NOMO-1 treated with dmso at 0.1 percent for 144 hours (cell line): ENCODE data around the gene DNAJC18.

Experiments
- DNase-seq: peaks from one replicate; lab custom pipeline; 2025; ENCODE audit not compliant: unreplicated experiment; lab: John Stamatoyannopoulos, UW

The DNAJC18 gene

DNA sequence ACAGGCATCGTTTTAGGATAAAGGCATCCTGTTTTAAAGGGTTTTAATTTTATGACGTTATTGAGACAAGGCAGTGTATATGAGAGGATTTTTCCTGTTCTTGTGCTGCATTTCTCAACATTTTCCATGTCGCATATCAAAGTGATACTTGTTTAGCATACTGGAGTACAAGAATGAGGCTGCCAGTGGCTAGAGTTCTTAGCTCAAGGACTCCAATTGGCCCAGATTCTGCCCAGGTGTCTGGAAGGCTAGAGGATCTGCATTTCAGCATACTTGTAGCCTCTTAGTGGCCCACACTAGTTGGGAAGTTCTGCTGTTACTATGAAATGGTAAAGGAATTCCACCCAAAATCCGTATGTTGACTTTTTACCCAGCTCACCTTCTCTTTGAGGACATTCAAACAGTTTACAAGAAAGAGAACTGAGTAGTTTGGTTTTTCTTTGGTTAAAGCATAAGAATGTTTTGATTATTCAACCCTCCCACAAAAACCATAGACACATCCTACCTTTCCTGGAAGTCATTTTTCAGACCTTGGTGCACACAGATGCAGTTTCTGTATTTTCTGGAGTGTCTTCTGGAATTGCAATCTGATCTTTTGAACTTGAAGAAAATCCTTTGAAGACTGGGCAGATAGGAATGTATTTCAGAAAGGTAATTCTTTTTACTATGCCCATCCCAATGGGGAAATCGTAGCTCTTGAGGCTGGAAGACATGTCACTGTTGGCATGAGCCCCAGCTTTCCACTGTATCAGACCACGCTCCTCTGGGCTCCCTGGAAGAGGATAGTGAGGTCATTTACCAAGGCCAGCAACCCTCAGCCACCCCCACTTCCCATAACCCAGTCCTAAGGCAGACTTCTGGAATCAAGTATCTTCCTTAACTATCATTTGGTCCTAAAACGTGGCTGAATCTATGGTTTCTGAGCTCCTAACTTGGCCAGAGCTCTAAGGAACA, 67.6 kb downstream of the DNAJC18 start:
- no peak for DNase-seq

DNA sequence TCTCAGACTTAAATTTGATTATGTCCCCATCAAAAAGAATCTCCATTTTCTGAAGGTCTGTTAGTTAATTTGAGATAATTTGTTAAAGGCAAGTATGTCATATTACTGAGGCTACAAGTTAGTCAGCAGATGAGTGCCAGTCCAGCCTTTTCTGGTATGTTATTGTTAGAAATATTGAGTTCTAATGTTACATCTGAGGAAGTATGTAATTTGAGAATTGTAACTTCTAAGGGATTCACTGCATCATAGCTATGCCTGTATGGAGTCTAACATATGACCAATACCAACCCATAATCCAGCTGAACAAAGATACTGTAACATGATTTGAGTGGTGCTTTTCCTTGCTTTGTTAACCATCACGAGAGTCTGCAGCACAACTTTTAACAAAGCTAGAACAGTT, 70.1 kb downstream of the DNAJC18 start:
- DNase-seq = no peak

DNA sequence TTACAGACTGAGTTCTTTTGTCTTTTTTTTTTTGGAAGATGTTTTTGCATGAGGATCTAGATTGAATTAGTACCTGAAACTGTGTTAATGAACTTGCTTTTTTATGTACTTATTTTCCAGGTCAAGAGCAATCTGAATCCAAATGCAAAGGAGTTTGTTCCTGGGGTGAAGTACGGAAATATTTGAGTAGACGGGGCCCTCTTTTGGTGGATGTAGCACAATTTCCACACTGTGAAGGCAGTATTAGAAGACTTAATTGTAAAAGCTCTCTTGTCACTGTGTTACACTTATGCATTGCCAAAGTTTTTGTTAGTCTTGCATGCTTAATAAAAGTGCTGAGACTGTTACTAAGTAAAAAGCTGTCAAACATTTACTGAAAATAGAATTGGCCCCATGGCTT, 70.7 kb downstream of the DNAJC18 start:
- DNase-seq = no peak

DNA sequence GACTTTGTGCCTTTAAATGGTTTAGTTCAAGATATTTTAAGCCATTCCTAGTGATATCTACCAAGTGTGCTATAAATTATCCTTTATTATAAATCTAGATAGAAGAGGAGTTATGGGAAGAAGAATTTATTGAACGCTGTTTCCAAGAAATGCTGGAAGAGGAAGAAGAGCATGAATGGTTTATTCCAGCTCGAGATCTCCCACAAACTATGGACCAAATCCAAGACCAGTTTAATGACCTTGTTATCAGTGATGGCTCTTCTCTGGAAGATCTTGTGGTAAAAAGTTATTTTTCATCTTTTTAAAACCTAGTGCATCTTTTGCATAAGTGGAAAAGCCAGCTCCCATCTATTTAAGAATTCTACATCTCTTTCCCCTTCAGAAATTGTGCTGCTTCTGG, 74.9 kb downstream of the DNAJC18 start:
- DNase-seq = no peak

DNA sequence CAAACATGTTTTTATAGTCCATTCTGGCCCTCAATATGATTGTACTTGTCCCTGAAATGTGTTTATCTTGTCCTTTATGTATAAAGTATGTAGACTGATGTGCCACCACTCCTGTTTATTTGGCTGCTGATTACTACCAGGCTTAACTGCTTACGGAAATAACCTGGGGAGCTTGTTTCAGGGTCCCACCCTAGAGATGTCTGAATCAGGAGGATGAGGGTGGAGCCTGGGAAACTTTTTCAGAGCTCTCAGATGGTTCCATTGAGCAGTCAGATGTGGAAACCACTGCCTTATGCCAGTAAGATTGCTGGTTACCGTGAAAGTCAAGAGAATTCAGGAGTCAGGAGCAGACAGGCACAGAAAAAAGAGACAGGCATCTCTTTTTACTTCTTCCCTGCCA, 75.4 kb downstream of the DNAJC18 start:
- no peak for DNase-seq

DNA sequence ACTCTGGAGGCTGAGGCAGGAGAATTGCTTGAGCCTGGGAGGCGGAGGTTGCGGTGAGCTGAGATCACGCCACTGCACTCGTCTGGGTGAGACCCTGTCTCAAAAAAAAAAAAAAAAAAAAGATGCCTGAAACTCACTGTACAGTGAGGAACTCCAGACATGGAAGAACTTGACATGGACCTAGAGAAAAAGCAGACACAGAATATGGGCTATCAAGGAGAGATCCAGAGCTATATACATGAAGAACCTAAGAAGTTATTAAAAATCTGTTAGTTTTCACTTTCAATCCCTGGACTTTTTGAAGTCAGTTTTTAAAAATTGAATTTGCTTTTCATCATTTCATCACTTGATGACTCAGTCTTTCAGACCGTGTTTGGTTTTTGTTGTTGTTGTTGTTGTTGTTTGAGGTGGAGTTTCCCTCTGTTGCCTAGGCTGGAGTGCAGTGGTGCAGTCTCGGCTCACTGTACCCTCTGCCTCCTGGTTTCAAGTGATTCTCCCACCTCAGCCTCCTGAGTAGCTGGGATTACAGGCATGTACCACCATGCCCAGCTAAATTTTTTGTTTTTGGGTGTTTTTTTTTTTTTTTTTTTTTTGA, 77.4 kb downstream of the DNAJC18 start:
- DNase-seq = no peak

DNA sequence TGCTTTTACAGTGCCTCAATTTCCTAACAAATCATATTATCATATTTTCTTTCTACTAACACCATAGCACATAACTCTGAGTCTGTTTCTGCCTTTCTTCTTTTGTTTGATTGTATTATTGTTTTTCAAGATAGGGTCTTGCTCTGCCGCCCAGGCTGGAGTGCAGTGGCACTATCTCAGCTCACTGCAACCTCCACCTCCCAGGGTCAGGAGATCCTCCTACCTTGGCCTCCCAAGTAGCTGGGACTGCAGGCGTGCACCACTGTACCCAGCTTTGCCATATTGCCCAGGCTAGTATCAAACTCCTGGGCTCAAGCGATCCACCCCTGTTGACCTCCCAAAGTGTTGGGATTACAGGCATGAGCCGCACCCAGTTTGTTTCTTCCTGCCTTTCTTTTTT, 78.9 kb downstream of the DNAJC18 start:
- no peak for DNase-seq
